ENCODE data around the gene PRKG1.
"Not testable (repeated sequence)": the region's sequence is repeated elsewhere in the genome, so short reads cannot be mapped to it uniquely, and the experiment has no call there.

DNA sequence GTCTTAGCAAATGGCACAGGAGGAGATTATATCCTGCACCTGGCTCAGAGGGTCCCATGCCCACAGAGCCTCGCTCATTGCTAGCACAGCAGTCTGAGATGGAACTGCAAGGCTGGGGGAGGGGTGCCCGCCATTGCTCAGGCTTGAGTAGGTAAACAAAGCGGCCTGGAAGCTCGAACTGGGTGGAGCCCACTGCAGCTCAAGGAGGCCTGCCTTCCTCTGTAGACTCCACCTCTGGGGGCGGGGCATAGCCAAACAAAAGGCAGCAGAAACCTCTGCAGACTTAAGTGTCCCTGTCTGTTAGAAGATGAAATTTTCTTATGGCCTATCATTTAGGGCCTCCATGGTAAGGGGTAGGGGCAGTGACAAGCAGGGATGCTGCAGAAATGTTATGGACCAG, 207.1 kb downstream of the PRKG1 start:
- TF ChIP-seq EZH2 (IDR thresholded peaks at IDR 0.05; ENCODE audit: insufficient read depth, poor library complexity, severe bottlenecking); EZH2phosphoT487 (IDR thresholded peaks at IDR 0.05; ENCODE audit: insufficient read depth, low read depth): not testable (repeated sequence)

All from GM23248 (cell line).